ENCODE measurements around the gene PDE1A. TPM values are rescaled to one million over a fixed set of nuclear protein-coding genes. Genes with fewer than 3 reads are reported as not detected.

Gene PDE1A
- total RNA-seq, 2 experiments from 2014 or later = not detected

DNA sequence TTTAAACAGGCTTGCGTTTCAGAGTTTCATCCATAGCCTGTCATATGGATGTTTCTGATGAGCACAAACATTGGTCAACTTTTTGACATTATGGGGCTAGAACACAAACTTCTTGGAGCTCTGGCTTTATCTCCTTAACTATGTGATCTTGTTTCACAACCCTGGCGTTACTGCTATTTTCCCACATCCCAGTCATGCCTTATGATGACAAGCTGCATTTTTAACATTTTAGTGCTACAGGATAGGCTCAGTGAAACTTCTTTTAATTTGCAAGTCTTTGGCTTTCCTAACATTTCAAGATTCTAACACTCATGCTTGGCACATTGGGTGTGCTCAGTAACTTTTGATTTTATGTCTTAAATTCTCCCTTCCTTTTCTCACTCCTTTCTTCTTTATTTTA lies 21.0 kb upstream of the PDE1A start:
- Histone ChIP-seq H3K4me1 (ENCODE audit: insufficient read depth, low read length, poor library complexity, severe bottlenecking) (no peaks in the 10 kb centered on the region), H2AFZ (ENCODE audit: low read length) (no peak overlapping the region), H3K4me3 (ENCODE audit: low read depth, low read length, poor library complexity, severe bottlenecking) (no peak overlapping the region), H4K20me1 (ENCODE audit: insufficient read depth, low read length) (no peaks in the 10 kb centered on the region), H3K9me2 (ENCODE audit: insufficient read depth, low read length) (no peaks in the 10 kb centered on the region), H3K9me3 (ENCODE audit: low read length) (no peaks in the 10 kb centered on the region), H3K27ac (ENCODE audit: low read depth, low read length, poor library complexity, severe bottlenecking) (no peak overlapping the region), H3K4me2 (ENCODE audit: low read length) (no peak overlapping the region), H3K79me2 (ENCODE audit: insufficient read depth, low read depth, low read length) (no peaks in the 10 kb centered on the region), H3K36me3 (ENCODE audit: insufficient read depth, low read length) (no peaks in the 10 kb centered on the region)
- TF ChIP-seq, protein P1, sequence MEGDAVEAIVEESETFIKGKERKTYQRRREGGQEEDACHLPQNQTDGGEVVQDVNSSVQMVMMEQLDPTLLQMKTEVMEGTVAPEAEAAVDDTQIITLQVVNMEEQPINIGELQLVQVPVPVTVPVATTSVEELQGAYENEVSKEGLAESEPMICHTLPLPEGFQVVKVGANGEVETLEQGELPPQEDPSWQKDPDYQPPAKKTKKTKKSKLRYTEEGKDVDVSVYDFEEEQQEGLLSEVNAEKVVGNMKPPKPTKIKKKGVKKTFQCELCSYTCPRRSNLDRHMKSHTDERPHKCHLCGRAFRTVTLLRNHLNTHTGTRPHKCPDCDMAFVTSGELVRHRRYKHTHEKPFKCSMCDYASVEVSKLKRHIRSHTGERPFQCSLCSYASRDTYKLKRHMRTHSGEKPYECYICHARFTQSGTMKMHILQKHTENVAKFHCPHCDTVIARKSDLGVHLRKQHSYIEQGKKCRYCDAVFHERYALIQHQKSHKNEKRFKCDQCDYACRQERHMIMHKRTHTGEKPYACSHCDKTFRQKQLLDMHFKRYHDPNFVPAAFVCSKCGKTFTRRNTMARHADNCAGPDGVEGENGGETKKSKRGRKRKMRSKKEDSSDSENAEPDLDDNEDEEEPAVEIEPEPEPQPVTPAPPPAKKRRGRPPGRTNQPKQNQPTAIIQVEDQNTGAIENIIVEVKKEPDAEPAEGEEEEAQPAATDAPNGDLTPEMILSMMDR (conservative IDR thresholded peaks at IDR 0.05; ENCODE audit: low read length) = no peak
- TF ChIP-seq EZH2phosphoT487 (IDR thresholded peaks at IDR 0.05; ENCODE audit: borderline replicate concordance, low read depth, low read length) = no peak
- intact Hi-C loops (cut with micrococcal nuclease; ENCODE audit: unreplicated experiment) = no loop called here
- POLR2A ChIA-PET = no interaction called here
- CTCF ChIA-PET (ENCODE audit: unreplicated experiment) = no interaction called here
- no peak for DNase-seq (ENCODE audit: low spot score)
- no TSS peak for BruUV-seq (replicated peaks)

- intact Hi-C loops (cut with micrococcal nuclease; ENCODE audit: unreplicated experiment) = no loop called here
- Histone ChIP-seq H3K27ac (ENCODE audit: low read depth, low read length, poor library complexity, severe bottlenecking) (no peak overlapping the region), H3K9me3 (ENCODE audit: low read length) (no peaks in the 10 kb centered on the region), H3K4me3 (ENCODE audit: low read depth, low read length, poor library complexity, severe bottlenecking) (no peak overlapping the region), H3K4me2 (ENCODE audit: low read length) (no peak overlapping the region), H3K79me2 (ENCODE audit: insufficient read depth, low read depth, low read length) (no peaks in the 10 kb centered on the region), H3K36me3 (ENCODE audit: insufficient read depth, low read length) (no peaks in the 10 kb centered on the region), H4K20me1 (ENCODE audit: insufficient read depth, low read length) (no peaks in the 10 kb centered on the region), H3K4me1 (ENCODE audit: insufficient read depth, low read length, poor library complexity, severe bottlenecking) (no peaks in the 10 kb centered on the region), H3K9me2 (ENCODE audit: insufficient read depth, low read length) (no peaks in the 10 kb centered on the region), H2AFZ (ENCODE audit: low read length) (no peak overlapping the region)
- POLR2A ChIA-PET = no interaction called here
- BruUV-seq (replicated peaks) = no TSS peak
- CTCF ChIA-PET (ENCODE audit: unreplicated experiment) = no interaction called here
- TF ChIP-seq, protein P1 (conservative IDR thresholded peaks at IDR 0.05; ENCODE audit: low read length) = no peak
- no peak for TF ChIP-seq EZH2phosphoT487 (IDR thresholded peaks at IDR 0.05; ENCODE audit: borderline replicate concordance, low read depth, low read length)
- DNase-seq (ENCODE audit: low spot score) = no peak
Measured at GRCh38 chr2:182447163-182447562, 20.3 kb upstream of the PDE1A start.

GRCh38 chr2:182446087-182446486 lies 19.3 kb upstream of the PDE1A start:
- no peaks in the 10 kb centered on the region for H3K4me1 ChIP-seq (ENCODE audit: insufficient read depth, low read length, poor library complexity, severe bottlenecking)
- H3K27ac ChIP-seq (ENCODE audit: low read depth, low read length, poor library complexity, severe bottlenecking) = no peak overlapping the region
- no peaks in the 10 kb centered on the region for H3K9me2 ChIP-seq (ENCODE audit: insufficient read depth, low read length)
- no peak for TF ChIP-seq EZH2phosphoT487 (IDR thresholded peaks at IDR 0.05; ENCODE audit: borderline replicate concordance, low read depth, low read length)
- TF ChIP-seq, protein P1 (conservative IDR thresholded peaks at IDR 0.05; ENCODE audit: low read length) = no peak
- POLR2A ChIA-PET = no interaction called here
- no peaks in the 10 kb centered on the region for H3K36me3 ChIP-seq (ENCODE audit: insufficient read depth, low read length)
- H3K79me2 ChIP-seq (ENCODE audit: insufficient read depth, low read depth, low read length) = no peaks in the 10 kb centered on the region
- intact Hi-C loops (cut with micrococcal nuclease; ENCODE audit: unreplicated experiment) = no loop called here
- no peak overlapping the region for H2AFZ ChIP-seq (ENCODE audit: low read length)
- H4K20me1 ChIP-seq (ENCODE audit: insufficient read depth, low read length) = no peaks in the 10 kb centered on the region
- DNase-seq (ENCODE audit: low spot score) = no peak
- no peak overlapping the region for H3K4me2 ChIP-seq (ENCODE audit: low read length)
- CTCF ChIA-PET (ENCODE audit: unreplicated experiment) = no interaction called here
- H3K9me3 ChIP-seq (ENCODE audit: low read length) = no peaks in the 10 kb centered on the region
- BruUV-seq (replicated peaks) = no TSS peak
- no peak overlapping the region for H3K4me3 ChIP-seq (ENCODE audit: low read depth, low read length, poor library complexity, severe bottlenecking)
